HG02610 (cell line): ENCODE measurements around the gene ZBED1.
"Not testable (repeated sequence)": the region's sequence is repeated elsewhere in the genome, so short reads cannot be mapped to it uniquely, and the experiment has no call there.

ENCODE experiments used
- ATAC-seq: cut with Tn5 transposase; IDR thresholded peaks from one replicate; pipeline ENCODE4 v1.9.1; 2021; ENCODE audit warnings: mild to moderate bottlenecking, moderate library complexity; ENCODE audit not compliant: unreplicated experiment

The ZBED1 gene

DNA sequence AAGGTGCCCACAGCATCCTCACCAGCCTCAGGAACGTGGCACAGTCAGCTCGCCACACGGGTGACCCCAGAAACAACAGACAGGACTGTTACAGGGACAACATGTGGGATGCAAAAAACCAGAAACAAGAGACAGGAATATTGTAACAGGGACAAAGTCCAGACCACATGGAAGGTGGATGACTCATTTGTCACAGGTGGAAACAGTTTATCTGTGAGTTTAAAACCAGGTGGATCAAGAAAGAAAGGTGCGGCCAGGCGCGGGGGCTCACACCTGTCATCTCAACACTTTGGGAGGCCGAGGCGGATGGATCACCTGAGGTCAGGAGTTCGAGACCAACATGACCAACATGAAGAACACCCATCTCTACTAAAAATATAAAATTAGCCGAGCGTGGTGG is 23.5 kb downstream of the ZBED1 start:
- ATAC-seq, result not testable (repeated sequence)

DNA sequence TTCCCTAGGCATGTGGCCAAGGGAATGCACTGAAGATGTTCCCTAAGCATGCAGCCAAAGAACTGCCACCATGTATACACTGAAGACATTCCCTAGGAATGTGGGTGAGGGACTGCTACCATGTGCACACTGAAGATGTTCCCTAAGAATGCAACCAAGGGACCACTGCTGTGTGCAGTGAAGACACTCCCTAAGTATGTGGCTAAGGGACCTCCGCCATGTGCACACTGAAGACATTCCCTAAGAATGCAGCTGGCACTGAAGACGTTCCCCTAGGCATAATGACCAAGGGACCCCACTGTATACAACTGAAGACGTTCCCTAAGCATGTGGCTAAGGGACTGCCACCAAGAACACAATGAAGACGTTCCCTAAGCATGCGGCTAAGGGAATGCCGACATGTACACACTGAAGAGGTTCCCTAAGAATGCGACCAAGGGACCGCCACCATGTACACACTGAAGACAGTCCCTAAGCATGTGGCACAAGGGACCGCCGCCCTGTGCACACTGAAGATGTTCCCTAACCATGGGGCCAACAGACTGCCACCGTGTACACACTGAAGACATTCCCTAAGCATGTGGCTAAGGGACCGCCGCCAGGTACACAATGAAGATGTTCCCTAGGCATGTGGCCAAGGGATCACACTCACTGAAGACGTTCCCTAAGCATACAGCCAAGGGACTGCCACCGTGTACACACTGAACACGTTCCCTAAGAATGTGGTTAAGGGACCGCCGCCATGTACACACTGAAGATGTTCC is 25.6 kb downstream of the ZBED1 start:
- no peak for ATAC-seq

DNA sequence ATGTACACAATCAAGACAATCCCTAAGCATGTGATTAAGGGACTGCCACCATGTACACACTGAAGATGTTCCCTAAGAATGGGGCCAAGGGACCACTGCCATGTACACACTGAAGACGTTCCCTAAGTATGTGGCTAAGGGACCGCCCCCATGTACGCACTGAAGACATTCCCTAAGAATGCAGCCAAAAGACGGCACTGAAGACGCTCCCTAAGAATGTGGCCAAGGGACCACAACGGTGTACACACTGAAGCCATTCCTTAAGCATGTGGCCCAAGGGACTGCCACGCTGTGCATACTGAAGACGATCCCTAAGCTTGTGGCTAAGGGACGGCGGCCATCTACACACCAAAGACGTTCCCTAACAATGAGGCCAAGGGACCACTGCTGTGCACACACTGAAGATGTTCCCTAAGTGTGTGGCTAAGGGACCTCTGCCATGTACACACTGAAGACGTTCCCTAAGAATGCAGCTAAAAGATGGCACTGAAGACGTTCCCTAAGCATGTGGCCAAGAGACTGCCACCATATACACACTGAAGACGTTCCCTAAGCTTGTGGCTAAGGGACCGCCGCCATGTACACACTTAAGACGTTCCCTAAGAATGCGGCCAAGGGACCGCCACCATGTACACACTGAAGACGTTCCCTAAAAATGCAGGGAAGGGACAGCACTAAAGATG is 26.4 kb downstream of the ZBED1 start:
- ATAC-seq, result no peak

DNA sequence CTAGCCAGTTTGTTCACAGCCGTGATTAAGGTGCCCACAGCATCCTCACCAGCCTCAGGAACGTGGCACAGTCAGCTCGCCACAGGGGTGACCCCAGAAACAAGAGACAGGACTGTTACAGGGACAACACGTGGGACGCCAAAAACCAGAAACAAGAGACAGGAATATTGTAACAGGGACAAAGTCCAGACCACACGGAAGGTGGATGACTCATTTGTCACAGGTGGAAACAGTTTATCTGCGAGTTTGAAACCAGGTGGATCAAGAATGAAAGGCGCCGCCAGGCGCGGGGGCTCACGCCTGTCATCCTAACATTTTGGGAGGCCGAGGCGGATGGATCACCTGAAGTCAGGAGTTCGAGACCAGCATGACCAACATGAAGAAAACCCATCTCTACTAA is 27.7 kb downstream of the ZBED1 start:
- not testable (repeated sequence) for ATAC-seq

DNA sequence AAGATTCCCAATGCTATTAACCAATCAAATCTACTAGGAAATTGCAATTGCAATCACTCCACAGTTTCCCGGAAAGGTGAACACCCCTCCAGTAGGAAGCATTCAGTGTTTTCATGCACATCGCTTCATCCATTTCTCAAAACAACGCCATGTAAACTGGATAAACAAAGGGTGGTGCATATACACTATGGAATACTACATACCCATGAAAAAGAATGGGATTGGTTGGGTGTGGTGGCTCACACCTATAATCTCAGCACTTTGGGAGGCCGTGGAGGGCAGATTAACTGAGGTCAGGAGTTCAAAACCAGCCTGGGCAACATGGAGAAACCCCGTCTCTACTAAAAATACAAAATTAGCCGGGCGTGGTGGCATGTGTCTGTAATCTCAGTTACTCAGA is 29.1 kb downstream of the ZBED1 start:
- ATAC-seq, result no peak

DNA sequence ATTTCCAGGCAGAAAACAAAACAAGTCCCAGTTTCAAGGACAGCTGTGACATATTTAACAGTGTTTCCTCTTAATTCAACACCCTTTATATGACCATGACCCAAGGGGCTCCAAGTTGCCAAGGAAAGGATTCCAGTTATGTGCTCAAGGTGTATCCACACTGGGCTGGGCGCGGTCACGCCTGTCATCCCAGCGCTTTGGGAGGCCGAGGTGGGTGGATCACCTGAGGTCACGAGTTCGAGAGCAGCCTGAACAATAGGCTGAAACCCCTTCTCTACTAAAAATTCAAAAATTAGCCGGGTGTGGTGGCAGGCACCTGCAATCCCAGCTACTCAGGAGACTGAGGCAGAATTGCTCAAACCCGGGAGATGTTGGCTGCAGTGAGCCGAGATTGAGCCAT is 29.6 kb downstream of the ZBED1 start:
- ATAC-seq, result not testable (repeated sequence)

DNA sequence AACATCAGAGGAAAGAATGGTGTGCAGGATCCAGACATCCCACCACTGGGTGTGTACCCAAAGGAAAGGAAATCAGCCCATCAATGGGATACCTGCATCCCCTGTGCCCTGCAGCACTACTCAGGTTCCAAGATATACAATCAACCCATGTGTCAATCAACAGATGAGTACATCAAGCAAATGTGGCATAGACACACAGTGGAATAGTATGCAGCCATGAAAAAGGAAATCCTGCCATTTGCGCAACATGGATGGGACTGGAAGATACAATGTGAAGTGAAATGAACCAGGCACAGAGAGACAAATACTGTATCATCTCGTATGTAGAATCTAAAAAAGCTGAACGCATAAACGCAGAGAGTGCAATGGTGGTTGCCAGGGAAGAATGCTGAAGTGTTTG is 30.9 kb downstream of the ZBED1 start:
- ATAC-seq, result not testable (repeated sequence)

DNA sequence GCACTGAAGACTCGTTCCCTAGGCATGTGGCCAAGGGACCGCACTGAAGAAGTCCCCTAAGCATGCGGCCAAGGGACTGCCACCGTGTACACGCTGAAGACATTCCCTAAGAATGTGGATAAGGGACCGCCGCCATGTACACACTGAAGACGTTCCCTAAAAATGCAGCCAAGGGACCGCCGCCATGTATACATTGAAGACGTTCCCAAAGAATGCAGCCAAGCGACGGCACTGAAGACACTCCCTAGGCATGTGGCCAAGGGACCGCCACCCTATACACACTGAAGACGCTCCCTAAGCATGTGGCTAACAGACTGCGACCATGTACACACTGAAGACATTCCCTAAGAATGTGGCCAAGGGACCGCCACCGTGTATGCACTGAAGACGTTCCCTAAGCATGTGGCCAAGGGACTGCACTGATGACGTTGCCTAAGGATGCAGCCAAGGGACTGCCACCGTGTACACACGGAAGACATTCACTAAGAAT is 31.5 kb downstream of the ZBED1 start:
- ATAC-seq, result no peak

DNA sequence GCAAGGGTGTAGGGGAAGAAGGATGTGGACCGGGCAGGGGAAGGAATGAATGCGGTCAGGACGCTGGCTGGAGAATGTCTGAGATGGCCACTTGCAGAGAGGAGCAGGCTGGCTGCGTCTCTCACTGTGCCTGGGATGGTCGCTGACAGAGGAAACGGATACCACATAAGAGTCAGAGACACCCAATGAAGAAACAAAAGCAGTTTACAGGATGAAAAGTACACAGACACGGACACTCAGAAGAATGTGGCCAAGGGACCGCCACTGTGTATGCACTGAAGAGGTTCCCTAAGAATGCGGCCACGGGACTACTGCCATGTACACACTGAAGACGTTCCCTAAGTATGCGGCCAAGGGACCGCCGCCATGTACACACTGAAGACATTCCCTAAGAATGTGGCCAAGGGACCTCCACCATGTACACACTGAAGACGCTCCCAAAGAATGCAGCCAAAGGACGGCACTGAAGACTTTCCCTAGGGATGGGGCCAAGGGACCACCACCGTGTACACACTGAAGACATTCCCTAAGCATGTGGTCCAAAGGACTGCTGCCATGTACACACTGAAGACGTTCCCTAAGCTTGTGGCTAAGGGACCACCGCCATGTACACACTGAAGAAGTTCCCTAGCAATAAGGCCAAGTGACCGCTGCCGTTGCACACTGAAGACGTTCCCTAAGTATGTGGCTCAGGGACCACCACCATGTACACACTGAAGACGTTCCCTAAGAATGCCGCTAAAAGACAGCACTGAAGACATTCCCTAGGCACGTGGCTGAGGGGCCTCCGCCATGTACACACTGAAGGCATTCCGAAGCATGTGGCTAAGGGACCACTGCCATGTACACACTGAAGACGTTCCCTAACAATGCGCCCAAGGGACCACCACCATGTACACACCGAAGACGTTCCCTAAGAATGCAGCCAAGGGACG is 32.2 kb downstream of the ZBED1 start:
- no peak for ATAC-seq

DNA sequence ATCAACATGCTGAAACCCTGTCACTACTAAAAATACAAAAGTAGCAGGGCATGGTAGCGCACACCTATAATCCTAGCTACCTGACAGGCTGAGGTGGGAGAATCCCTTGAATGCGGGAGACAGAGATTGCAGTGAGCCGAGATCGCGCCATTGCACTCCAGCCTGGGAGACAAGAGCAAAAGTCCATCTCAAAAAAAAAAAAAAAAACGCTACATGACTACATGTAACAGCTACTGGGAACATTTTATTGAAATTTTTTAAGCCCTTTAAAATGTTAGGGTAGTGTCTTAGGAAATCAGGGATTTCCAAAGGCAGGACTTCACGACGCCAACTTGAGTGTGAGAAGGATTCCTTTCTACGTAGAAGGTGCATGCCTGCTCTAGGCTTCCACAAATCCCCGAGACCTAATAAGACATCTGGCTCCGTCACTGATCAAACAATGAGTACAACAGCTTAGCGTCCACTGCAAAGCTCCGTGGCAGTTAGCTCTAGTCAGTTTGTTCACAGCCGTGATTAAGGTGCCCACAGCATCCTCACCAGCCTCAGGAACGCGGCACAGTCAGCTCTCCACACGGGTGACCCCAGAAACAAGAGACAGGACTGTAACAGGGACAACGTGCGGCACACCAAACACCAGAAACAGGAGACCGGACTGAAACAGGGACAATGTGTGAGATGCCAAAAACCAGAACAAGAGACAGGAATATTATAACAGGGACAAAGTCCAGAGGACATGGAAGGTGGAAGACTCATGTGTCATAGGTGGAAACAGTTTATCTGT is 33.7 kb downstream of the ZBED1 start:
- ATAC-seq, result no peak

DNA sequence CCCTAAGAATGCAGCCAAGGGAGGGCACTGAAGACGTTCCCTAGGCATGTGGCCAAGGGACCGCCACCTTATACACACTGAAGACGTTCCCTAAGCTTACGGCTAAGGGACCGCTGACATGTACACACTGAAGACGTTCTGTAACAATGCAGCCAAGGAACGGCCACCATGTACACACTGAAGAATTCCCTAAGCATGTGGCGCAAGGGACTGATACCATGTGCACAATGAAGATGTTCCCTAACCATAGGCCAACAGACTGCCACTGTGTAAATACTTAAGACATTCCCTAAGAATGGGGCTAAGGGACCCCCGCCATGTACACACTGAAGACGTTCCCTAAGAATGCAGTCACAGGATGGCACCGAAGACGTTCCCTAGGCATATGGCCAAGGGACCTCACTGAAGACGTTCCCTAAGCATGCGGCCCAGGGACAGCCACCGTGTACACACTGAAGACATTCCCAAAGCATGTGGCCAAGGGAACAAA is 36.1 kb downstream of the ZBED1 start:
- ATAC-seq, result no peak

DNA sequence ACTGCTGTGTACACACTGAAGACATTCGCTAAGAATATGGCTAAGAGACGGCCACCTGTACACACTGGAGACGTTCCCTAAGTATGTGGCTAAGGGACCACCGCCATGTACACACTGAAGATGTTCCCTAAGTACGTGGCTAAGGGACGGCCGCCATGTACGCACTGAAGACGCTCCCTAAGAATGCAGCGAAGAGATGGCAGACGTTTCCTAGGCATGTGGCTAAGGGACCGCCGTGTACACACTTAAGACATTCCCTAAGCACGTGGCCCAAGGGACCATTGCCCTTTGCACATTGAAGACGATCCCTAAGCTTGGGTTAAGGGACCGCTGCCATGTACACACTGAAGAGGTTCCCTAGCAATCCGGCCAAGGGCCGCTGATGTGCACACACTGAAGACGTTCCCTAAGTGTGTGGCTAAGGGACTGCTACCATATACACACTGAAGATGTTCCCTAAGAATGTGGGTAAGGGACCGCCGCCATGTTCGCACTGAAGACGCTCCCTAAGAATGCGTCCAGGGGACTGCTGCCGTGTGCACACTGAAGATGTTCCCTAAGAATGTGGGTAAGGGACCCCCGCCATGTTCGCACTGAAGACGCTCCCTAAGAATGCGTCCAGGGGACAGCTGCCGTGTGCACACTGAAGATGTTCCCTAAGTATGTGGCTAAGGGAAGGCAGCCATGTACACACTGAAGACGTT is 36.7 kb downstream of the ZBED1 start:
- no peak for ATAC-seq

DNA sequence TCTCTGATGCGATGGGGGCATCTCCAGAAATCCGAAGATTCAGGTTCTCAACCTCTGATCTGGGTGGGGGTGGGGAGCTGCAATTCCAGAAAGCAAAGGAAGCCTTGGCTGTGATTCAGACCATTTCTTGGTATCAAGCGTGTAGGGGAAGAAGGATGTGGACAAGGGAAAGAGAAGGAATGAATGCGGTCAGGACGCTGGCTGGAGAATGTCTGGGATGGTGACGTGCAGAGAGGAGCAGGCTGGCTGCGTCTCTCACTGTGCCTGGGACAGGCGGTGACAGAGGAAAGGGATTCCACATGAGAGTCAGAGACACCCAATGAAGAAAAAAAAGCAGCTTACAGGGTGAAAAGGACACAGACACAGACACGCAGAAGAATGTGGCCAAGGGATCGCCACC is 37.3 kb downstream of the ZBED1 start:
- not testable (repeated sequence) for ATAC-seq

DNA sequence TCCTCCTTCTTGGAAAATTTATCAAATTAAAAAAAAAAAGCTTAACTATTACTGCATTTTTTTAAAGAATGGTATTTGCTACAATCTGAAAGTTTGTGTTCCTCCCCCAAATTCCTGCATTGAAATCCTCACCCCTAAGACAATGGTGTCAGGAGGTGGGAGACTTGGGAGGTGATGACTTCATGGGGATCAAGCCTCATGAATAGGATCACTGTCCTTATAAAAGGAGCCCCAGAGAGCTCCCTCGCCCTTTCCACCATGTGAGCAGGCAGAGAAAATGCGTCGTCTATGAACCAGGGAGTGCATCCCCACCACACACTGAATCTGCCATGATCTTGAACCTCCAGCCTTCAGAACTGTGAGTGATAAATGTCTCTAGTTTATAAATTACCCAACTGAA is 38.0 kb downstream of the ZBED1 start:
- no peak for ATAC-seq

DNA sequence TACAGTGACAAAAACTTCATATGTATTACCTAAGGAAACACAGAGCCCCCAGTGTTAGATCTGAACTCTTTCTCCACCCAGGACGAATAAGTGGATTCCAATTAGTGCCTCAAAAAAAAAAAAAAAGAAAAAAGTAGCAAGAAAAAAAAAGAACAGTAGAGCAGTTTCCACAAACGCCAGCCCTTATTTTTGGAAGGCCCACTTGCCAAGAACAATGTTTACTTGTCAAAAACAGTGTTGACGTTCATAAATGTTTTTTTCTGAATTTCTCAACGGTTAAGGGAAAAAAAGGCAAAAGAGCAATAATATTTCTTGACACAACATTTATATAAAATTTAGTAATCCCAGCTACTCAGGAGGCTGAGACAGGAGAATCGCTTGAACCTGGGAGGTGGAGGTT is 38.7 kb downstream of the ZBED1 start:
- ATAC-seq, result no peak

DNA sequence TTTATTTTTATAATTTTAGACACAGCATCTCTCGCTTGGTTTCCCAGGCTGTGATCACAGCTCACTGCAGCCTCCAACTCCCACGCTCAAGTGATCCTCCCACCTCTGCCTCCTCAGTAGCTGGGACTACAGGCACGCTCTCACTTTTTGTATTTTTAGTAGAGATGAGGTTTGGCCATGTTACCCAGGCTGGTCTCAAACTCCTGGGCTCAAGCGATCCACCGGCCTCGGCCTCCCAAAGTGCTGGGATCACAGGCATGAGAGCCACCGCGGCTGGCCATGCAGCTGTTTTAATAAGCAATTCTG is 39.1 kb downstream of the ZBED1 start:
- no peak for ATAC-seq

DNA sequence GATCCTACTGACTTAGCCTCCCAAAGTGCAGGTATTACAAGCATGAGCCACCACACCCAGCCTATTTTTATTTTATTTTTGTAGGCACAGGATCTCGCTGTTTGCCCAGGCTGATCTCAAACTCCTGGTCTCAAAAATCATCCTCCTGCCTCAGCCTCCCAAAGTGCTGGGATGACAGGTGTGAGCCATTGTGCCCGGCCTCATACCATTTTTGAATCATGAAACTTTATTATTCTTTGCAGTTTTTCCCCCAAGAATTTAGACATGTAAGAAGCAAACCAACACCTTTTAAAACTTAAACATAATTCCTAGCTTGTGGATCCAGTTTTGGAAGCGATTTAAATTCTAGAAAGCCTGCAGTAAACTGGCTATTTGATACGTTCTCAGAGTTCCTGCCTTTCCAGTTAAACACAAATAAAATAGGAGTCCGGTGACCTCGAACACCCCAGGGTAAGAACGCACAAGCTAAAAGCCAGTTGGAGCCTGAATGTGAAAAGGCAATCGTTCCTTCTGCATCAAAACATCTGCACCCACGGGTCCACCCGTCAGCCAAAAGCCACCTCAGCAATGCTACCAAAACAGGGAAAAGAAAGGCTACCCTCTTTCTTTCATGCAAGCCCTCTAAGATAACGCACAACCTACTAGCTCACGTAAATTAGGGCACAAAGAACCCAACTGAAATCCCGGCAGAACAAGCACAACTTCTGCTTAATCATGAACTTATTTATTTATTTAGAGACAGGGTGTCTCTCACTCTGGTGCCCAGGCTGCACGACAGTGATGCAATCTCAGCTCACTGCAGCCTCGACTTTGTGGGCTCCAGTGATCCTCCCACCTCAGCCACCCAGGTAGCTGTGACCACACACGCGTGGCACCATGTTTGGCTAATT is 39.7 kb downstream of the ZBED1 start:
- ATAC-seq, result not testable (repeated sequence)

DNA sequence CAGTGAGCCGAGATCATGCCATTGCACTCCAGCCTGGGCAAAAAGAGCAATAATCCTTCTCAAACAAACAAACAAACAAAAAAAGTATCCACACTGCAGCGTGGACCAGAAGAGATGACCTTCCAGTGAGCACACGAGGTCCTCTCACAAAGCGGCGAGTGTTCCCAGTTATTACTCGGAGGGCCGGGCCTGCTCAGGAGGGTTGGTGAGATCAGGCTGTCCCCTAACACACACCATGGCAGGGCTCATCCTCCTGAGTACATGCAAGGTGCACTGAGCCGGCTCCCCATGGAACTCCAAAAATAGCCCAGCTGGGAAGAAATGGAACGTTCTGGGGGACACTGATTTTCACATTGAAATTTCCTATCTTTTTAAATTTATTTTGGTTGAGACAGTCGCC is 40.7 kb downstream of the ZBED1 start:
- not testable (repeated sequence) for ATAC-seq

DNA sequence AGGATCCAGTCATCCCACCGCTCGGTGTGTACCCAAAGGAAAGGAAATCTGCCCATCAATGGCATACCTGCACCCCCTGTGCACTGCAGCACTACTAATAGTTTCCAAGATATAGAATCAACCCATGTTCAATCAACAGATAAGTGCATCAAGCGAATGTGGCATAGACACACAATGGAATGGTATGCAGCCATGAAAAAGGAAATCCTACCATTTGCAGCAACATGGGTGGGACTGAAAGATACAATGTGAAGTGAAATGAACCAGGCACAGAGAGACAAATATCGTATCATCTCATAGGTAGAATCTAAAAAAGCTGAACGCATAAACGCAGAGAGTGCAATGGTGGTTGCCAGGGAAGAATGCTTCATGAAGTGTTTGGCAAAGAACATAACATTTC is 42.5 kb downstream of the ZBED1 start:
- no peak for ATAC-seq
